HepG2 (cell line): Measurements from ENCODE around the gene GADD45A. TPM values are rescaled to one million over a fixed set of nuclear protein-coding genes. Genes with fewer than 3 reads are reported as not detected.

Experiments
- E2F2 ChIP-seq: sonication (generic); formaldehyde crosslinking; IDR thresholded peaks from 2 replicates; pipeline ENCODE4 v1.4.0; 2020; ENCODE audit warnings: missing genetic modification reagents, borderline replicate concordance
- ETS1 ChIP-seq: sonication (generic); formaldehyde crosslinking; IDR thresholded peaks from 2 replicates; pipeline ENCODE4 v1.4.0; 2020; ENCODE audit warnings: missing genetic modification reagents
- IKZF1 ChIP-seq: fragments of 450-650 bp; IDR thresholded peaks from 2 replicates; pipeline ENCODE4 v1.7.1; 2016
- MAFF ChIP-seq: IDR thresholded peaks from 2 replicates; pipeline ENCODE4 v1.6.1; 2011; ENCODE audit warnings: low read depth, low read length, improper control_type of control experiment
- RARA ChIP-seq: IDR thresholded peaks from 2 replicates; pipeline ENCODE4 v1.6.1; 2016; ENCODE audit warnings: missing genetic modification reagents, missing compliant biosample characterization
- SMC3 ChIP-seq: IDR thresholded peaks from 2 replicates; pipeline ENCODE4 v1.6.1; 2011; ENCODE audit warnings: low read length, improper control_type of control experiment
- ZNF672 ChIP-seq: sonication (generic); formaldehyde crosslinking; IDR thresholded peaks from 2 replicates; pipeline ENCODE4 v1.8.1; 2022; ENCODE audit warnings: missing genetic modification reagents
- polyA plus RNA-seq, 8 experiments: library from polyadenylated mRNA; depleted of rRNA in 3 of 8; stranded (reverse) in 7 of 8; unstranded in 1 of 8; fragments of >200 nt; fragmentation: Illumina TruSeq in 4 of 8; extraction: Trizol in 4 of 8; gene quantifications; 2 replicates each; pipeline versions ENCODE4 v1.2.1 to v1.2.3, GENCODE V29; 2011 to 2016; ENCODE audit warnings: low read depth in 4 of 8, missing spikeins in 1 of 8, mixed read lengths in 1 of 8; ENCODE audit not compliant: insufficient read depth in 1 of 8
- total RNA-seq, 5 experiments: library from RNA; depleted of rRNA; stranded (reverse); fragments of >200 nt; fragmentation: Illumina TruSeq; extraction: Trizol; gene quantifications; 2 replicates each; pipeline ENCODE4 v1.2.3, GENCODE V29; 2016; ENCODE audit warnings: low read depth in 1 of 5
- TF ChIP-seq, protein P1 (sequence below): sonication (generic); formaldehyde crosslinking; IDR thresholded peaks from 2 replicates; pipeline ENCODE4 v1.5.1; 2020; ENCODE audit warnings: missing genetic modification reagents, mild to moderate bottlenecking, borderline replicate concordance

Gene GADD45A
- total and polyA plus RNA-seq, 2 of the 13 experiments (the other 11 are each of a cell fraction or from before 2014, with no cell fraction given) = 33.2 to 46.2 TPM

- TF ChIP-seq SMC3 (no peak), RARA (CRISPR knock-in tag) (0 out of 2 replicates have a peak, but pooled peaks have one; percentile 16), IKZF1 (no peak), E2F2 (CRISPR knock-in tag) (no peak), ETS1 (no peak), ZNF672 (CRISPR knock-in tag) (no peak), MAFF (peak; percentile 51)
- TF ChIP-seq, protein P1, sequence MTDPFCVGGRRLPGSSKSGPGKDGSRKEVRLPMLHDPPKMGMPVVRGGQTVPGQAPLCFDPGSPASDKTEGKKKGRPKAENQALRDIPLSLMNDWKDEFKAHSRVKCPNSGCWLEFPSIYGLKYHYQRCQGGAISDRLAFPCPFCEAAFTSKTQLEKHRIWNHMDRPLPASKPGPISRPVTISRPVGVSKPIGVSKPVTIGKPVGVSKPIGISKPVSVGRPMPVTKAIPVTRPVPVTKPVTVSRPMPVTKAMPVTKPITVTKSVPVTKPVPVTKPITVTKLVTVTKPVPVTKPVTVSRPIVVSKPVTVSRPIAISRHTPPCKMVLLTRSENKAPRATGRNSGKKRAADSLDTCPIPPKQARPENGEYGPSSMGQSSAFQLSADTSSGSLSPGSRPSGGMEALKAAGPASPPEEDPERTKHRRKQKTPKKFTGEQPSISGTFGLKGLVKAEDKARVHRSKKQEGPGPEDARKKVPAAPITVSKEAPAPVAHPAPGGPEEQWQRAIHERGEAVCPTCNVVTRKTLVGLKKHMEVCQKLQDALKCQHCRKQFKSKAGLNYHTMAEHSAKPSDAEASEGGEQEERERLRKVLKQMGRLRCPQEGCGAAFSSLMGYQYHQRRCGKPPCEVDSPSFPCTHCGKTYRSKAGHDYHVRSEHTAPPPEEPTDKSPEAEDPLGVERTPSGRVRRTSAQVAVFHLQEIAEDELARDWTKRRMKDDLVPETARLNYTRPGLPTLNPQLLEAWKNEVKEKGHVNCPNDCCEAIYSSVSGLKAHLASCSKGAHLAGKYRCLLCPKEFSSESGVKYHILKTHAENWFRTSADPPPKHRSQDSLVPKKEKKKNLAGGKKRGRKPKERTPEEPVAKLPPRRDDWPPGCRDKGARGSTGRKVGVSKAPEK (CRISPR knock-in tag) = no peak
- TF ChIP-seq, all 625 proteins: peak for 19
These were observed 2.3 kb upstream of the GADD45A start (continued) for GRCh38 chr1:67682659-67683197.
